HG02678 (cell line): ENCODE measurements around the gene ARHGEF4.

Experiments used
- ATAC-seq: cut with Tn5 transposase; IDR thresholded peaks from one replicate; pipeline ENCODE4 v1.9.1; 2021; ENCODE audit warnings: mild to moderate bottlenecking, moderate library complexity; ENCODE audit not compliant: unreplicated experiment

Gene ARHGEF4

DNA sequence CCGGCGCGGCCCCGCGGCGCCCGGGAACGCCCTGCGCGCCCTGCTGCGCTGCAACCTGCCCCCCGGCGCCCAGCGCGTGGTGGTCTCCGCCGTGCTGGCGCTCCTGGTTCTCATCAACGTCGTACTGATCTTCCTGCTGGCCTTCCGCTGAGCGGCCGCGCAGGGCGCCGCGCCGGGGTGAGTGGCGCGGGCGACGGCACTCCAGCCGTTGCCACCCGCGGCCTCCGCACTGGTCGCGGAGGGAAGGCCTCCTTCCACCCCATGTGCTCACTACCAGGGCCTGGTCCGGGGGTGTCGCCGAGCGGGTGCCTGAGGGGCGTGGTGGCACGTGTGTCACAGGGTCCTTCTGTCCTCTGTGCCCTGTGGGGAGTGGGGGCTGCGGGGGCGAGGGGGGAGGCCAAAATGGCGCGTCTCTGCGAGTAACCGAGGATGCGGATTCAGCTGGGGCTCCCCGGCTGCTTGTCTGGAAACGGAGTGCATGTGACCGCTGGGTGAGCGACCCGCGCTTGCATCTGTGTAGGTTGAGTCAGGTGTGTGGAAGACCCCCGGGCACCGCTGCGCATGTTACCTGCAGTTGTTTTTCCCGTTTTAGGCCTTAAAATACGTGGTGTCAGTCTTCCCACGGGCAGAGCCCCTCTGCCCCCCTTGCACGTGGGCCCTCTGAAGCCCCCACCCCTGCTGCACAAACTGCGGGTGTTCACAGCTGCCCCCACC, 198.6 kb downstream of the ARHGEF4 start:
- ATAC-seq: no peak

DNA sequence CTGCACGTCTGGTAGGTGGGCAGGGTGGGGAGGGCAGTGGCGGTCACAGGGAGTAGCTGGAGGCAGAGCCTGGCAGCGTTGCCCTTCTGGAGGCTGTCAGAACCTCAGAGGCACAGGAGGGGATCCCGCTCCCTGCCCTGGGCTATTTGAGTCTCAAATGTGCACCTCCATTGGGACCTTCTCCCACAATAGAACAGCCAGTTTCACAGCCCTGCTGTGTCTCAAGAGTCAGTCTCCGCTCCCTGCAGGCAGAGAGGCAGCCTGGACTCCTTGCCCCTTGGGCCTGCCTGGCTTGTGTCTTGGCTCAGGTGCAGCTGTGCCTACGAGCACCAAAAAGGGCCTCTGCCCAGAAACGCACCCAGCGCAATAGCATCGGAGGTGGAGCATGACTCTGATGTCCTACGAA, 199.1 kb downstream of the ARHGEF4 start:
- no peak for ATAC-seq

DNA sequence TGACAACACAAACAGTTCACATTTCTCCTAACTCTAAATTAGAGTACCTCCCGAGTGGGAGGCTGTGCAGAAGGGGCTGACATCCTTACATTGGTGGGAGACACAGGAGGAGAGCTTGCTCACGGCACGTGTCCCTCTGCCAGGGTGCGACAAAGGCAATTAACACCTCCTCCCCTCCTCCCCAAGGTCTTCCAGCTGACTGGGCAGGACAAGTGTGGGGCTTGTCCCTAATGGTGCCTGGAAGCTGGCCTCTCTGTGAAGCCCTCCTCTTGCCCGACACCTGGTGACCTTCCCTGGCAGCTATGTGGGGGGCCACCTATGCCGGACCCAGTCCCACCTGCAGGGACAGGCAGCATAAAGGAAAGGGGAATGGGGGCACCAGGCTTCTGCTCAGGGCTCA, 199.6 kb downstream of the ARHGEF4 start:
- ATAC-seq: no peak

DNA sequence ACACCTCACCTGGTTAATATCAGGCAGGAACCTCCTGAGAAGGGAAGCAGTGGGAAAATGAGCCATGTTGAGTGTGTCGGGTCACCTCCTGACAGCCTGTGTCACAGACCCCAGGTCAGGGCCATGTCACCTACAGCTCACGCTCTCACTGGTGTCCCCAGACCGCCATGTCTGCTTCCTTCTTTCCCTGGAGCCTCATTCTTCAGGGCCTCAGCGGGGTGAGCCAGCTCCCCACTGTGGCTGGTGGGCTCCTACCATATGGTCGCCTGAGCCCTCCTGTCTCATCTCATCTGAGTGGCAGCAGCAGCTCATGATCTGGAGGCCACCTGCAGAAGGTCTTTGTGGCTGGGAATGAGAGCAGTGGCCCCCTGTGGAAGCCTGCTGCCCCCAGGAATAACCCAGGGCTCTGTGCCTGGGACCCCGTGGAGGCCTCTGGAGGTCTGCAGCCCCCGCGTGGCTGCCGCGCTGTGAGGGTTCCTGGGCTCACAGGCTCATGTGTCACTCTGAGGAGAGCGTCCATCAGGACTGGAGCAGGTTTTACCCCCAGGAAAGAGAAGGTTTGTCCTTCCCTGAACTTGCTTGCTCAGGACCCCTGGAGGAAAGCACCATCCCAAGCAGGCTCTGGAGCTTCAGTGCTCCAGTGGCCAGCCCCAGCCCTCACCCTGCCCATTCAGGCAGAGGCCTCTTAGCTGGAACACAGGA, 200.1 kb downstream of the ARHGEF4 start:
- ATAC-seq: no peak

DNA sequence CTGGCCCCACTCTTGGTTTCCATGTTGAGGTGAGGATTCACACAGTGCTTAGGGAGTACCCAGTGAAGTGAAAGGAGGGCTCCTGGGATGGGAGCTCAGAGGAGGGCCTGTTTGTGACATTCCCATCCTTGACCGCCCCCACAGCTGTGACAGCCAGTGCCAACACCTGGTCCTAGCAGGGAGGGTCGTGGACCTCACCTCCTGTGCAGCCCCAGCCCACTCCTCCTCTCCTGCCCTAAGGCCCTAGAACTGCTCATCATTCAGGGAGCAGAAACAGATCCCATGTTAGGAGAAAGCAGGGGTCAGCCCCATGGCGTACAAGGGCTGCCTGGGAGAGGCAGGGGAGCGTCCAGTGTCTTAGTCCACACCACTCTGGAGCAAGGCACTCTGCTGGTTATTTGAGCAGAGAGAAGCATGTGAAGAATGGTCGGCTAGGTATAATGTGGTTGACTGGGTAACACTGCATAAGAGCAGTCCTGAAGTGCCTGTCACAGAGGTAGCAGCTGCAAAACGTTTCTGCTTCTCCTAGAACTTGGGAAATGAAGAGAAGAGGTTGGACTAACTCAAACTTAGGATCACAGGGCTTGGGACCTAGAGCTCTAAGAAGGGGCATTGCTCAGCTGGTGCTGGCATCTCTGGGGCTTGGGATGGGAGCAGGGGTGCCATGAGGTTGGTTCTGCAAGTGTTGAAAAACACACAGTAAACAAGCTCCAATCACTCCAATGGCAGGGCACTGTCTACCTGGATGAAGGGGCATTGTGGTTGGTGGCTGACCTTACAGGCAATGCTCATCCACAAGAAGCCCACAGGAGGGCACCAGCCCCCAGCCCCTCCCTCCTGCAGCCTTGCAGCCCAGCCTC, 200.9 kb downstream of the ARHGEF4 start:
- no peak for ATAC-seq

DNA sequence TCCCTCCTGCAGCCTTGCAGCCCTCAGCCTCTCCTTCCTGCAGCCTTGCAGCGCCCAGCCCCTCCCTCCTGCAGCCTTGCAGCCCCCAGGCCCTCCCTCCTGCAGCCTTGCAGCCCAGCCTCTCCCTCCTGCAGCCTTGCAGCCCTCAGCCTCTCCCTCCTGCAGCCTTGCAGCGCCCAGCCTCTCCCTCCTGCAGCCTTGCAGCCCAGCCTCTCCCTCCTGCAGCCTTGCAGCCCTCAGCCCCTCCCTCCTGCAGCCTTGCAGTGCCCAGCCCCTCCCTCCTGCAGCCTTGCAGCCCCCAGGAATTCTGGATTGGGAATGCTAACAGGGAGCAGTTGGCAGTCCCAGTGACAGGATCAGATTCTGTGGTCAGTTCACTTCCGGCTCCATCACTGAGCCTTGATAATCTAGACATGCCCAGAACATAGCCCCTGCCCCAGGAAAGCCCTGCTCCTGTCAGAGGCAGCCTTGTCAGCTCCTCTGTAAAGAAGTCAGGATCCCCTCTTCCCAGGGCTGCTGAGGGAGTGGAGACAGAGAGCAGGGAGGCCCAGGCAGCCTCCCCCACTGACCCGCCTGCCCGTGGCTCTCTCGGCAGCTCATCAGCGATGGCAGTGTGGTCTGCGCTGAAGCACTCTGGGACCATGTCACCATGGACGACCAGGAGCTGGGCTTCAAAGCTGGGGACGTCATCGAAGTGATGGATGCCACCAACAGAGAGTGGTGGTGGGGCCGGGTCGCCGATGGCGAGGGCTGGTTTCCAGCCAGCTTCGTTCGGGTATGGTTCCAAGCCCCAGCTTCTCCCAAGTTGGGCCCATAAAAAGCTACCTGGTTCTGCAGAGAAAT, 201.8 kb downstream of the ARHGEF4 start:
- ATAC-seq: no peak

DNA sequence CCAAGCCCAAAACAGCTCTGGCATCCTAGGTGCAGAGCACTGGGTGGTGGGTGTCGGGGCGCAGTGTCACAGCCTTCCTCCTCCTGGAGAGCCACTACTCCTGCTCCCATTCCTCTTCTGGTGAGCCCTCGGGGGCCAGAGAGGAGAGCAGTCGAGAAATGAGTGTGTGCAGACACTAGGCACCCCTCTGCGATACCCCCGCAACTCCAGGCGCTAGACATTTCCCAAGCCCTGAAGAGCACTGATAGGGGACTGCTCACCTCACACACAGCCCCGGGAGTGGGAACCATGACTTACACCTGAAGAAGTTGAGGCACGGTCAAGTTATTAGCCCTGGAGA, 202.4 kb downstream of the ARHGEF4 start:
- no peak for ATAC-seq

DNA sequence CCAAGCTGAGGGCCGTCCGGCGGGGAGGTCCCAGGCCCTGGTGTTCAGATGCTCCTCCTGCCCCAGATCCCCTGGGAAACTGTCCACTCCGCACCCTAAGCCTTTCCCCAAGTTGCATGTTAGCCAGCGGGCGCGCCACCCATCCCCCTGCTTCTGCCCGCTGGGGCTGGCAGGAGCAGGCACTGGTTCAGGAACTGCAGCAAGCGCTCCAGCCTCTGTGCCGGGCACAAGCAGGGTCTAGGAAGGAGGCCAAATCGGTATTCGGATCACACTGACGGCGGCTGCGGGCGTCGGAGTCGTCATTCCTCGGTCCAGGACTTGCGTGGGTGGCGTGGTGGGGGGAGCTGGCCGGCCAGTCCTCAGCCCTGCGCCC, 202.8 kb downstream of the ARHGEF4 start:
- ATAC-seq: no peak

DNA sequence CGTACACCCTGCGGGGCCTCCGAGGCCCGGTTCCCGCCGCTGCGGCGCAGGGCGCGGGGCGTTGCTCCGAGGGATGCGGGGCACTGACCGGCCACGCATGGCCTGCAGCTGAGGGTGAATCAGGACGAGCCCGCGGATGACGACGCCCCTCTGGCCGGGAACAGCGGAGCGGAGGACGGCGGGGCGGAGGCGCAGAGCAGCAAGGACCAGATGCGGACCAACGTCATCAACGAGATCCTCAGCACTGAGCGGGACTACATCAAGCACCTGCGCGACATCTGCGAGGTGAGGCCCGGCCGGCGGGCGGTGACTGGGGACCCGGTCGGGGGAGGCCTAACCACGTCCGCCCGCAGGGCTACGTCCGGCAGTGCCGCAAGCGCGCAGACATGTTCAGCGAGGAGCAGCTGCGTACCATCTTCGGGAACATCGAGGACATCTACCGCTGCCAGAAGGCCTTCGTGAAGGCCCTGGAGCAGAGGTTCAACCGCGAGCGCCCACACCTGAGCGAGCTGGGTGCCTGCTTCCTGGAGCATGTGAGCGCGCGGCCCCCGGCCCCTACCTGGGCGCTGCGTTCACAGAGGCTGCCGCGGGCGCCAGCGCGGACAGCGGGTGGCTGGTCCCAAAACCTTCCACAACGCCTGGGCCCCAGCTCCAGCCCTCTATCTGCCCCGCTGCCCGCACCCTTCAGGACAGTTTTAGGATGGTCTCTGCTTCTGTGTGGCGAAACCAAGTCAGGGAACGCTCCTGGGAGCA, 203.4 kb downstream of the ARHGEF4 start:
- ATAC-seq: peak; percentile 47

DNA sequence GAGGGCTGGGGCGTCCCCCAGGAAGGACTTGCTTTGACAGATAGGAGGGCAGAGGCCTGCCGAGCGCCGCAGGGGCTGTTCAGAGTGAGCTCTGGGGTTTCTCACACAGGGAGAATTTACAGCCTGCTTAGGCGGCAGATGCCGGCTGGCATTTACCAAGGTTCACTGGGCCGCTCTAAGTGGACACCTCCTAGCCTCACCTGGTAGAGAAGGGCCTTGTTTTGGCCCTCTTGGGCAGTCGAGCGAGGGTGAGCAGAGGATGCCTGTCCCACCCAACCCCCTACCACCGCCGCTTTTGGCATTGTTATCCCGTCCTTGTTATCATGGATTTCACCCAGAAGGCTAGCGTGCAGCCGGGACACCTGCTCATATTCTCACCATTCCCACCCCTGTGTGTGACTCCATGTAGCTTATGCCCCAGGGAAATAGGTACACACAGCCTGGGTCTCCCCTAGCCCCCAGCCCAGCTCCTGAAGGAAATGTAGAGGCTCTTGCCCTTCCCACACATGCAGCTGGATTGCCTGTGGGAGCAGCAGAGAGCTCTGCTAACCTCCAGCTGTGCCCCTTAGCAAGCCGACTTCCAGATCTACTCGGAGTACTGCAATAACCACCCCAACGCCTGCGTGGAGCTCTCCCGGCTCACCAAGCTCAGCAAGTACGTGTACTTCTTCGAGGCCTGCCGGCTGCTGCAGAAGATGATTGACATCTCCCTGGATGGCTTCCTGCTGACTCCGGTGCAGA, 204.1 kb downstream of the ARHGEF4 start:
- ATAC-seq: no peak

DNA sequence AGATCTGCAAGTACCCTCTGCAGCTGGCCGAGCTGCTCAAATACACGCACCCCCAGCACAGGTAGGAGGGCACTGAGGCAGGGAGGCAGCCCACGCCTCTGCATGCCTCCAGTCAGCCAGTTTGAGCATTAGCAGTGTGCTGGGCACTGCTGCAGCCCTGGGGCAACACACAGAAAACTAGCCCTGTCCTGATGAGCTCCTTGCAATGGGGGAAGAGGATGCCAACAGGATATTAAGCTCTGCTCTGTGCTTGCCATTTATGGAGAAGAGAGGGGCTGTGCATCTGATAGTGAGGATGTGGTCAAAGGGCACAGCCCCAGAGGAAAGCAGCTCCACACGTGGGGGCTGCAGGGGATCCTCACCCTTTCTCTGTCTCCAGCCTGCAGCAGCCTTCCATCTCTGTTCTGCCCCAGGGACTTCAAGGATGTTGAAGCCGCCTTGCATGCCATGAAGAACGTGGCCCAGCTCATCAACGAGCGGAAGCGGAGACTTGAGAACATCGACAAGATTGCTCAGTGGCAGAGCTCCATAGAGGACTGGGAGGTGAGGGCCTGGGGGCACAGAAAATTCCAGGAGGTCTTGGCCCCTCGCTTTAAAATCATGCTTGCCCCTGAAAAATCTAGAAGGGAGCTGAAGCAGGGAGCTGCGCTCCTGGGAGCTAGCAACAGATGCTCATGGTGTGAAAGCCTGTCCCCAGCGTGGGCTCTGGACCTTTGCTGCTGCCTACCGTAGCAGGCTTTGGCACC, 204.9 kb downstream of the ARHGEF4 start:
- ATAC-seq: no peak

DNA sequence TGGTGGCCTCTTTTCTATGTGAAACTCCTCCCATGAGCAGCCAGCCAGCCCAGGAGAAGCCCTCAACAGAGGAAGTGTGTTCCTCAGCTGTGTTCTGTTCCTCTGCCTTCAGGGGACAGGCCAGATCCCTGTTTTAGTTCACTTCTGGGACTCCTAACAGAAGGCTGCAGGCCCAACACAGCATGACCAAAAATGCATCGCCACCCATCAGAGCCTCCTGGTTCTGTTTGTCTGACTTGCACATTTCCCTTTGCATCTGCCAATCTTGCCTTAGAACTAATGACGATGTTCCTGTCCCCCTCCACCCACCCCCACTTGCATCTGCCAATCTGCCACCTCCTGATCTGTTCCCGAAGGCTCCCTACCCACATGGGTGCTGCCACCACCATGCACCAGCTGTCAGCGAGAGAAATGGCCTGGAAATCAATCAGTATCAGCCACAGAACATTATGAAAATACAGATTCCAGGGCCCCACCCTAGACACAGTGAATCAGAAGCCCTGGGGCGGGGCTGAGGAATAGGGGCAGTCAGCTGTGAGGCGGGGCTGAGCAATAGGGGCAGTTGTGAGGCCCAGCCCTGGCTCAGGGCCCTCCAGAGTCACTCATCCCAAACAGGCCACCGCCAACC, 205.5 kb downstream of the ARHGEF4 start:
- no peak for ATAC-seq

DNA sequence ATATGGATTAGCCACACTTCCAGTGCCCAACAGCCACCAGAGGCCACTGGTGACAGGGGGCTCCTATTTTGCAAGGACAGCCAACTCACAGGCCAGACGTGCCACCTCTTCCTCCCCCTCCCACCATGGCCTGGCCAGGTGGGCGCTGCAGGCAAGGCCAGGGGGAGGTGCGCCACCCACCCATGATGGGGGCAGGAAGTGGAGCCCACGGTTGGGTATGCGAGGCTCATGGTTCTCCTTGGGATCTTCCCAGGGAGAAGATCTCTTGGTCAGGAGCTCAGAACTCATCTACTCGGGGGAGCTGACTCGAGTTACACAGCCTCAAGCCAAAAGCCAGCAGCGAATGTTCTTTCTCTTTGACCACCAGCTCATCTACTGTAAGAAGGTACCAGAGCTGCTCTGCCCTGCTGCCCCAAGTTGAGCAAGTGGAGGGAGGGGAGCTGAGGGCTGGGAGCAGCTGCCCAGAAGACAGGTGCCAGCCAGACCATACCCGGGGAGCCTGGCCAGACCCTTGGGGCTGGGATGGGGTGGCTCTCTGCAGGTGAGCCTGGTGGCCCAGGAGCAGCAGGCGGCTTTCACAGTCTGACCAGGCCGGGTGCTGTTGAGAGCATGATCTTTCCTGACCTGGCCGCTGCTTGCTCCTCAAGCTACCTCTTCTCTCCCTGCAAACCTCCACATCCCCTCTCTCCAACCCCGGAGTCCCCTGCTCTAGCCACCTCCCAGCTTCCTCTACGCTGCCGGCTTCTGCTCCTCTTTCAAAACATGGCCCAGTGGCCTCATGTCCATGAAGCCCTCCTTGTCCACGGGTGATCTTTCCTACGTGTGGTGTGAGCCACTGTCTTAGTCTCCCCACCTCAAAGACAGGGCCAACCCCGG, 206.7 kb downstream of the ARHGEF4 start:
- no peak for ATAC-seq

DNA sequence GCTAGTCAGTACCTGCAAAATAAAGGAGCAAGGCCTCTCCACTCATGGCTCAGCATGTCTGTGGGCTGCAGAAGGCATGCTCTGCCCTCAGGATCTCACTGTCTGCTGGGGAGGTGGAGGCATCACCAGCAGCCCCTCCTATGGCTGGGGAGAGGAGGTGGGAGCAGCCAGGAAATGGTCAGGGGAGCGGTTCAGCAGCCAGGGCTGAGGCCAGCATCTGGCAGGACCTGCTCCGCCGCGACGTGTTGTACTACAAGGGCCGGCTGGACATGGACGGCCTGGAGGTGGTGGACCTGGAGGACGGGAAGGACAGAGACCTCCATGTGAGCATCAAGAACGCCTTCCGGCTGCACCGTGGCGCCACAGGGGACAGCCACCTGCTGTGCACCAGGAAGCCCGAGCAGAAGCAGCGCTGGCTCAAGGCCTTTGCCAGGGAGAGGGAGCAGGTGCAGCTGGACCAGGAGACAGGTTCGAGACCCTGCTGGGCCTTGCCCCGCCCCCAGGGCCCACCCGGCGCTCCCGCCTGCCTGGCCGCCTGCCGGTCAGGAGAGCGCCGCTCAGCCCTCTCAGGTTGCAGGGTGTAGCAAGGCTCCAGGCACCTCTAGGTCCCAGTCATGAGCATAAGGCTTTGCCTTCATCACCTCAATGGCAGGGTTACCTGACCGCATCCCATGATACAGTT, 207.5 kb downstream of the ARHGEF4 start:
- ATAC-seq: no peak

DNA sequence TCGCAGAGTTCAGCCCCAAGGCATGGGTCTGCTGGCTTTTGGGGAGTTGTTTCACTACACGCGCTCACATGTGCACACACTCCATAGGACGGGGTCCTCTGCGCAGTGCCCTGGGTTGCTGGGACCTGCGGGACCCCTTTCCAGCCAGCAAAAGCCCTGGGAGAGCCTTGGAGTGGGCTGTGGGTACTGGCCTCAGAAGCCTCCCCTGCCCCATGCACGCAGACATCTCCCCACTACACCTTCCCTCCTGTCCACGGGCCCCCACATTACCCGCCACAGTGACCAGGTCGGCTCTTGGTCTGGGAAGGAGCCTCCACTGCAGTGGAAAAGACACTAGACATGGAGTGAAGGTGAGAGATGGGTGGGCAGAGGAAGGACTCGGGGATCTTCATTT, 208.0 kb downstream of the ARHGEF4 start:
- no peak for ATAC-seq

DNA sequence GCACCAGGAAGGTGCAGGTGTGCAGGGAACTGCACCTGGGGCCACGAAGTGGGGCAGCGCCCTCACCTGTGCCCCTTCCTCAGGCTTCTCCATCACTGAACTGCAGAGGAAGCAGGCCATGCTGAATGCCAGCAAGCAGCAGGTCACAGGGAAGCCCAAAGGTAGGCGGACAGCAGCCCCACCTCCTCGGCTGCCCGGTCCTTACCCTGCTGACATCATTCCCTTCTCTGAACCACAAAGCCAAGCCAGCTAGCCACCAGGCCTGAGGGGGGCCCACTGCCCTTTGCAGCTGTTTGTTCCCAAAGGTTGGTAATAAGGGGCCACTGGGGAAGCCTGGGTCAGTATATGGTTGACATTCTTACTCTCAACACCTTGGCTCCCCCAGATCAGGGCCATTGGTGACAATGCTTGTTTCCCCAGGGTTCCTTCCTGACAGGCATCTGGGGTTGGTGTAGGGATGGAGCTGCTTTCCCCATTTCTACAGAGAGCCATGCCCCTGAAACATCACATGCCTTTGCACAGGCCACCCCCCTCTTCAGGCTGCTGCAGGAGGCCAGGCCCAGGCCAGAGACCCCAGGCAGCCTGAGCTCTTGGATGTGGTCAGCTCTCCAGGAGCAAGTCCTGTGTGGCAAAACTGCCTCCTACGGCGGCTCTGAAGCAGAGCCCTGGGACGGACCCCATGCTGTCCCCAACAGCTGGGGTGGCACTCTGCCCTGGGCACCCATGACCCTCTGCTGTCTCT, 208.7 kb downstream of the ARHGEF4 start:
- no peak for ATAC-seq
